Stomach (tissue), 9 donors: ENCODE results near the gene LRRC8C. TPM values are rescaled to one million over a fixed set of nuclear protein-coding genes. Genes with fewer than 3 reads are reported as not detected.
A peak's percentile ranks its signal among the peaks of the same experiment; 100 is the strongest.

ENCODE experiments used
- DNase-seq, 2 donors: peaks; one replicate each; pipeline versions ENCODE4 v3.0.0 to v3.0.0-alpha.2; 2013 to 2019
- H3K27ac ChIP-seq, 5 donors: fragments of 200-600 bp in 4 of 5; sonication (generic) in 4 of 5; one replicate each; pipeline ENCODE4 v1.5.1; 2013 to 2019; ENCODE audit warnings: mild to moderate bottlenecking in 1 of 5, moderate library complexity in 1 of 5
- H3K27me3 ChIP-seq, 3 donors: fragments of 200-600 bp; sonication (generic); one replicate each; pipeline ENCODE4 v1.5.1; 2017 to 2019; ENCODE audit warnings: mixed run types in 1 of 3
- H3K36me3 ChIP-seq, 4 donors: fragments of 200-600 bp; sonication (generic); 1 replicate in 3 of 4; 2 replicates in 1 of 4; pipeline ENCODE4 v1.5.1; 2016 to 2019
- H3K4me1 ChIP-seq, 4 donors: fragments of 200-600 bp; sonication (generic); one replicate each; pipeline ENCODE4 v1.5.1; 2016 to 2019
- H3K4me3 ChIP-seq, 4 donors: fragments of 200-600 bp; sonication (generic) in 3 of 4; one replicate each; pipeline ENCODE4 v1.5.1; 2016 to 2019; ENCODE audit warnings: mild to moderate bottlenecking in 1 of 4
- H3K9me3 ChIP-seq, 4 donors: fragments of 200-600 bp; sonication (generic); one replicate each; pipeline ENCODE4 v1.5.1; 2016 to 2019
- EP300 ChIP-seq: sonication (generic); formaldehyde crosslinking; IDR thresholded peaks from one replicate; pipeline ENCODE4 v1.6.1; 2017; ENCODE audit warnings: antibody characterized with exemption
- POLR2A ChIP-seq, 4 donors: fragments of 450-650 bp; IDR thresholded peaks; one replicate each; pipeline ENCODE4 v1.6.1; 2016; ENCODE audit warnings: antibody characterized with exemption in 4 of 4, control low read depth in 2 of 4, mild to moderate bottlenecking in 1 of 4, moderate library complexity in 1 of 4
- POLR2AphosphoS5 ChIP-seq, 3 donors: sonication (generic); formaldehyde crosslinking; IDR thresholded peaks; one replicate each; pipeline ENCODE4 v1.6.1; 2016; ENCODE audit warnings: antibody characterized with exemption in 3 of 3
- WGBS, 5 donors: extraction: QIAGEN DNeasy Blood & Tissue Kit in 3 of 5; methylation state at CpG; one replicate each; pipeline versions ENCODE4 v1.1.5 to v1.1.7; 2013 to 2018; 5-methylcytosine and 5-hydroxymethylcytosine counted together
- intact Hi-C: fragments of 100-400 bp; cut with DNase I; formaldehyde crosslinking; loops from one replicate; pipeline ENCODE4 v1.15.1; 2023; ENCODE audit warnings: low total_unique reads
- polyA plus RNA-seq, 3 donors: library from polyadenylated mRNA; stranded (reverse); fragments of 200-250 nt; gene quantifications; one replicate each; pipeline ENCODE4 v1.2.3, GENCODE V29; 2013
- total RNA-seq, 5 donors: library from RNA; depleted of rRNA; stranded (reverse); fragments of >200 nt; gene quantifications; one replicate each; pipeline versions ENCODE4 v1.1.0 to v1.2.3, GENCODE V29; 2014 to 2016
- TF ChIP-seq, protein P1 (sequence below), 7 experiments: fragments of 450-650 bp in 4 of 7; fragments of 200-600 bp in 3 of 7; sonication (generic) in 3 of 7; IDR thresholded peaks; one replicate each; pipeline ENCODE4 v1.5.1; 2016 to 2019; ENCODE audit warnings: antibody characterized with exemption in 7 of 7, control low read depth in 2 of 7, mild to moderate bottlenecking in 1 of 7
- donor health status: healthy with polysubstance abuse.
- donor health status: Bipolar disorder and iron deficiency.
- donor health status: healthy.

Gene LRRC8C
- total and polyA plus RNA-seq, 8 donors: 0.45 to 14.8 (median 1.4) TPM

DNA sequence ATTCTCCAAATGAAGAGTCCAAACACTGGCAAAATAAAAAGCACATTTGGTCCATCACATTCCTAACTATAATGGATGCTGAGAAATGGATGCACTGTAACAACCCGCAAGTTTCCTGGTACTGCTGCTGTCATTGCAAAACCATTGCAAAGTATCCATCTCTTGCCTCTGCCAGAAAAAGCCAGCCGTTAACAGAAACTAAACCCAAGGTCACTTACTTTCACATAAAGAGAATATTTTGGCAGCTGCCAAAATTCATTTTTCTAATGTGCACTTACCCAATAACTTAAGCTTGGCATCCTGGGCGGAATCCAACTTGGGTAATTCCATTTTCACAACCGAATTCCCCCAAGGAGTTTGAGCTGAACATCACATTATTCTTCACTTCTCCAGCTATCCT, 110.9 kb downstream of the LRRC8C start:
- no peak for DNase-seq
- Histone ChIP-seq H3K9me3 (no peaks in the 10 kb centered on the region), H3K4me3 (no peak overlapping the region), H3K4me1 (peaks cover 0 to 8% (median 0%) of the 10 kb centered on the region in 4 donors), H3K27ac (no peak overlapping the region), H3K36me3 (no peaks in the 10 kb centered on the region), H3K27me3 (no peaks in the 10 kb centered on the region)
- intact Hi-C loops: no loop called here
- TF ChIP-seq POLR2AphosphoS5 (IDR thresholded peaks at IDR 0.05): no peak
- TF ChIP-seq EP300: no peak
- TF ChIP-seq, protein P1, sequence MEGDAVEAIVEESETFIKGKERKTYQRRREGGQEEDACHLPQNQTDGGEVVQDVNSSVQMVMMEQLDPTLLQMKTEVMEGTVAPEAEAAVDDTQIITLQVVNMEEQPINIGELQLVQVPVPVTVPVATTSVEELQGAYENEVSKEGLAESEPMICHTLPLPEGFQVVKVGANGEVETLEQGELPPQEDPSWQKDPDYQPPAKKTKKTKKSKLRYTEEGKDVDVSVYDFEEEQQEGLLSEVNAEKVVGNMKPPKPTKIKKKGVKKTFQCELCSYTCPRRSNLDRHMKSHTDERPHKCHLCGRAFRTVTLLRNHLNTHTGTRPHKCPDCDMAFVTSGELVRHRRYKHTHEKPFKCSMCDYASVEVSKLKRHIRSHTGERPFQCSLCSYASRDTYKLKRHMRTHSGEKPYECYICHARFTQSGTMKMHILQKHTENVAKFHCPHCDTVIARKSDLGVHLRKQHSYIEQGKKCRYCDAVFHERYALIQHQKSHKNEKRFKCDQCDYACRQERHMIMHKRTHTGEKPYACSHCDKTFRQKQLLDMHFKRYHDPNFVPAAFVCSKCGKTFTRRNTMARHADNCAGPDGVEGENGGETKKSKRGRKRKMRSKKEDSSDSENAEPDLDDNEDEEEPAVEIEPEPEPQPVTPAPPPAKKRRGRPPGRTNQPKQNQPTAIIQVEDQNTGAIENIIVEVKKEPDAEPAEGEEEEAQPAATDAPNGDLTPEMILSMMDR (IDR thresholded peaks at IDR 0.05): no peak
- TF ChIP-seq POLR2A (IDR thresholded peaks at IDR 0.05): no peak
- 80 to 94% (median 86%) methylated on average over 4 of the region's 4 CpGs for WGBS, 5 donors

DNA sequence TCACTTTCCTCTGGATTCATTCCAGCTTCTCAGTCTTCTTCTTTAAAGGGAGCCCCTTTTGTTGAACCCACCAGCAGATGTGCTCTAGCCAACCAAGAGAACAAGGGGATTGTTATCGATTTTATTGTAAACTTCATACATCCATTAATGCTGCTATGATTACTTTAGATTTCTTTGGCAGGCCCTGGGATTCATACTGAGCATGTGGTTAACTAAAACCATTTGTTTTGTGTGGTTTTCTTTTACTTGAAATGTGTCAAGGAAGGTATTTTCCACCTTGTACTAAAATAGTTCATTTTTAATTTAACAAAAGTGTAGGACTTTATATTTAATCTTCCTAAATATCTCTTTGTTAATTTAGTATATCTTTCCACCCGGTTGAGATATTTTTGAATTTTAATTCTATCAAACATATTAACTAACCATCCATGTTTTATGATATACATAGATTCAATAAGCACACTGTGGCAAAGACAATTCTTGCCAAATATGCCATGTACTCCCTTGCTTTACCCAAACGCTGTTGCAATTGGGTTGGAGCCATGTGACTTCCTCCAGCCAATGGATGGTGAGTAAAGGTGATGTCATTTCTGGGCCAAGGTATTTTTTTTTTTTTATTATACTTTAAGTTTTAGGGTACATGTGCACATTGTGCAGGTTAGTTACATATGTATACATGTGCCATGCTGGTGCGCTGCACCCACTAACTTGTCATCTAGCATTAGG, 113.7 kb downstream of the LRRC8C start:
- Histone ChIP-seq H3K27me3 (no peaks in the 10 kb centered on the region), H3K9me3 (no peaks in the 10 kb centered on the region), H3K4me1 (no peaks in the 10 kb centered on the region), H3K27ac (no peak overlapping the region), H3K4me3 (no peak overlapping the region), H3K36me3 (no peaks in the 10 kb centered on the region)
- intact Hi-C loops: no loop called here
- TF ChIP-seq EP300 (no peak), POLR2A (IDR thresholded peaks at IDR 0.05) (no peak)
- DNase-seq: no peak
- WGBS, 5 donors: 75 to 89% (median 82%) methylated on average over 3 to 4 of the region's 4 CpGs

DNA sequence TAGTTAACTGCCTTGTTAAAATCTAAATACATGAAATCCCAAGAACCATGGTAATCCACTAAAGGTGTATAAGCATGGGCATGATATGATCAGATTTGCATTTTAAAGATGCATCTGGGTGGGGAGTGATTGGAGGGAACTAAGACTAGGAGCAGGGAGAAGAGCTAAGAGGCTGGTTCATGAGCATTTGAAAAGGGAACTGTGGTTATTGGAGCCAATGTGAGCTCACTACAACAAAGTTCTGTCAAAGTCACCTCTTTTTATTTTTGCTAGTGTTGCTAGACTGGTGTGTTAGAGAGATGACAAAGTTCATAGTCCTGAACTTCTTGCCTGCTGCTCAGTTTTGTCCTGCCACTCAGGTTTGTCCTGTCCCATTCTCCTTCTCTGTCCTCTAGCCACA, 120.8 kb downstream of the LRRC8C start:
- H3K27ac ChIP-seq: peak overlapping the region in 1 of 5 donors; percentile 20

DNA sequence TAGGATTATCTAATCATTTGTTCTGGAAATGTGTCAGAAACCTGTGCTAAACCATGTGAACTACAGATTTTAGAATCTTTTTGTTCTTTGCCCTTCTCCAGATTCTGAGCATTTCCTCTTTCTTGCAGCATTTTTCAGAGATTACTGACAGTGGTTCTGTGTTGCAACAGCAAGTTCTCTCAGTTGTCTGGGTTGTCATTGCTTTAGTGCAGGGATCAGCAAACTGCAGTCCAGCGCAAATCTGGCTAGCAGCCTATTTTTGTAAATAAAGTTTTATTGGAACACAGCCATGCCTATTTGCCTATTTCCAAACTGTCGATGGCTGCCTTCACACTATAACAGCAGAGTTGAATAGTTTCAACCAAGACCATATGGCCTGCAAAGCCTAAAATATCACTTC, 121.6 kb downstream of the LRRC8C start:
- intact Hi-C loops: no loop called here
- no peaks in the 10 kb centered on the region for H3K36me3 ChIP-seq
- H3K4me3 ChIP-seq: no peak overlapping the region
- peaks cover 0 to 33% (median 7%) of the 10 kb centered on the region in 4 donors for H3K4me1 ChIP-seq
- peak overlapping the region in 1 of 5 donors; percentile 20 for H3K27ac ChIP-seq
- TF ChIP-seq, protein P1 (IDR thresholded peaks at IDR 0.05): no peak
- TF ChIP-seq EP300: no peak
- TF ChIP-seq POLR2AphosphoS5 (IDR thresholded peaks at IDR 0.05): no peak
- TF ChIP-seq POLR2A (IDR thresholded peaks at IDR 0.05): no peak
- no peaks in the 10 kb centered on the region for H3K27me3 ChIP-seq
- peak in 1 of 2 donors; percentile 19 for DNase-seq
- H3K9me3 ChIP-seq: no peaks in the 10 kb centered on the region
- WGBS, 5 donors: 33 to 48% (median 41%) methylated on average over 2 of the region's 2 CpGs

More for the DNA sequence above, 120.8 kb downstream of the LRRC8C start:
- H3K4me3 ChIP-seq: no peak overlapping the region
- H3K4me1 ChIP-seq: peaks cover 0 to 27% (median 5%) of the 10 kb centered on the region in 4 donors
- intact Hi-C loops: no loop called here
- DNase-seq: no peak
- no peaks in the 10 kb centered on the region for H3K27me3 ChIP-seq
- TF ChIP-seq POLR2AphosphoS5 (IDR thresholded peaks at IDR 0.05) (no peak), POLR2A (IDR thresholded peaks at IDR 0.05) (no peak), EP300 (no peak)
- TF ChIP-seq, protein P1 (IDR thresholded peaks at IDR 0.05): no peak
- no peaks in the 10 kb centered on the region for H3K36me3 ChIP-seq
- H3K9me3 ChIP-seq: no peaks in the 10 kb centered on the region

DNA sequence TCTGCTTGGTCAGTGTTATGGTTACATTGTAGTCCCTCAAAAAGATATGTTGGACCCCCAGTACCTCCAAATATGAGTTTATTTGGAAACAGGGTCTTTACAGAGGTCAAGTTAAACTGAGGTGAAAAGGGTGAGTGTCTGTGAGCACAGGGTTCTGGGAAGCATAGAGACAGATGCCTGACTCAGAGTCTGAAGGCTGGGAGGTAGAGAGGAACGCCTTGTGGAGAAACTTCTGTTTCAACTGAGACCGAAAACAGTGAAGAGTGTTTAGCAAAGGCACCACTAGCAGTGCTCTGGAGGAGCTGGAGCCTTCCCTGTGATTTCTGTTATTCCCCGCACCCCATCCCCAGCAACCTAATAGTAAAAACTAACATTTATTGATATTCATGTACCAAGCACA, 122.7 kb downstream of the LRRC8C start:
- intact Hi-C loops: no loop called here
- Histone ChIP-seq H3K4me3 (no peak overlapping the region), H3K36me3 (no peaks in the 10 kb centered on the region), H3K27ac (no peak overlapping the region), H3K9me3 (no peaks in the 10 kb centered on the region), H3K4me1 (peaks cover 0 to 33% (median 7%) of the 10 kb centered on the region in 4 donors), H3K27me3 (no peaks in the 10 kb centered on the region)
- TF ChIP-seq POLR2AphosphoS5 (IDR thresholded peaks at IDR 0.05): no peak
- no peak for TF ChIP-seq POLR2A (IDR thresholded peaks at IDR 0.05)
- TF ChIP-seq, protein P1 (IDR thresholded peaks at IDR 0.05): no peak
- no peak for TF ChIP-seq EP300
- WGBS, 5 donors: 84 to 96% (median 94%) methylated on average over 3 of the region's 3 CpGs
- DNase-seq: no peak
